ENCODE data around the gene MTMR1.

Gene MTMR1

DNA sequence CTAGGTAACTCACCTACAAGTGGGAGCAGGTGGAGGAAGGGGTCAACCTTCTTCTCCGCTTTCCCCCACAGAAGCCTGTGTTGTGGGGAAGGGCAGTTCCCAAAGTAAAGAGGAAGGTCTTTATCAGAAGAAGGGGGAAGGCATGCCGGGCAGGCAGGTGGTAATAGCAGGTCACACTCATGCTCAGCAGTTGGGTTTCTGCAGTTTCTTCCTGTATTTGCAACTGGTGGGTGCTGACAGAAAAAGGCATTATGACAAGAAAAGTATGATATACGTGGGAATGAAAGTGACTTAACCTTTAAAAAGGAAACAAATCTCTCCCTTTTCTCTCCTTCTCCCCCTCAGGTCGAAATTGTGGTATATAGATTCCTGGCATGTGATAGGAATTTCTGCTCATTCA, 3.7 kb downstream of the MTMR1 start:
- DNase-seq (ENCODE audit: low spot score), result no peak

DNA sequence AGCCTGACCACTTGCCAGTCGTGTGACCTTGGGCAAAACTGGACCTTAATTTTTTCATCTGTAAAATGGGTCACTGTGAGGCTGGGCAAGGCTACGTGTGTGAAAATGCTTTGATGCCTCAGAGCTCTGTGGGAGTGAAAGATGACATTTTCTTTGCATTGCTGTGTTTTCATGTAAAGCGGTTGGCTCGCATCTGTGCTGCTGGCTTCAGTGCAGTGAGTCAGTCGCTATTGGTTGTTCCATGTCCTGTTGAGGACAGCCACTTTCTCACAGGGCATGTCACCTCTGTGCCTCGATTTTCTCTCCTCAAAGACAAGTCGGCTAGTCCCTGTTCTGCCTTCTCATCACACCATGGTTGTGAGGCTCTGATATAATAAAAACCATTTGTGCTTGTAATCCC, 4.4 kb downstream of the MTMR1 start:
- no peak for DNase-seq (ENCODE audit: low spot score)

GRCh38 chrX:150698981-150699380, 5.8 kb downstream of the MTMR1 start:
- no peak for DNase-seq (ENCODE audit: low spot score)

- no peak for DNase-seq (ENCODE audit: low spot score)
These were observed 6.9 kb downstream of the MTMR1 start for GRCh38 chrX:150700107-150700506.

GRCh38 chrX:150701377-150701776, 8.2 kb downstream of the MTMR1 start:
- no peak for DNase-seq (ENCODE audit: low spot score)

DNA sequence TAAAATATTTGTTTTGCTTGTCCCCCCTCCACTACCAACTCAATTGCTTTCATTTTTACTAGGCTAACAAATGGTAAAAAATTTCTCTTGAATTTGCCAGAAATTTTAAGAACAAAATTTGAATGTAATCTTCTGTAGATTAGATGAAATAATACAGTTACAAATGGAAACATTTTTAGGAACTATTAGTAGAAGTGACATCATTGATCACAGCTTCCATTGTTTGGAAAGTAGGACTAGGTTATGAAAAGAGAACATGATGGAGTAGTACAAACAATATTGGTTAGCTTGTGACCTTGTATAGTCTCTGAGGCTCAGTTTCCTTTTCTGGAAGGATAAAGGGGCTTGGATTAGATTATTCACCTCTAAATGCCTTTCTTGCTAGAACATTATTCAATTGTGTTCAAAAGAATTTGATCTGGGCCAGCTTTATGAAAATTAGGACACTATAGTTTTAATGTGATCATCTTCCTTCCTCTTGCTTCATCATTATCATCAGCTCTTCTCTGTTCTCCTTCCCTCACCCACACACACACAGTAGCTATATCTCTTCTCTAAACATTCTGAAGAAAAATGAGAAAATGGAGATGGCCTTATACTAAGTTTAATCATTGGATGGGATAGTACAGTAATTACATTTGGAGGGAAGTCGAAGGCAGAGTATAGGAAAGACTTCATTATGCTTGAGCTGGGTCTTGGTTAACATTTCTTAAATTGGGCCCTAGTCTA, 9.9 kb downstream of the MTMR1 start:
- DNase-seq (ENCODE audit: low spot score), result no peak

DNA sequence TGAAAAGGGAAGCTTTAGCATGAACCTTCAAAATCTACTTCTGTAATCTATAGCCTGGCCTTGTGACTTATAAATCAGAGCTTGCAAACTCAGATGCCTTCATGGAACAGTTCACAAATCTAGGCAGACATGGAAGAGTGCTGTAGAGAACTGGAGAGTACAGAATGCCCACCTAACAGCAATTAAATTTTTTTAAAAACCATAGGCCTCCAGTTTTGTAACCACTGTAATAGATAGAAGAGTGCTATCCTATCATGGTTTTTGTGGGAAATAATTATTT, 10.4 kb downstream of the MTMR1 start:
- DNase-seq (ENCODE audit: low spot score), result no peak

GRCh38 chrX:150704030-150704613, 10.9 kb downstream of the MTMR1 start:
- DNase-seq (ENCODE audit: low spot score), result no peak

GRCh38 chrX:150712619-150713018, 19.4 kb downstream of the MTMR1 start:
- no peak for DNase-seq (ENCODE audit: low spot score)

- DNase-seq (ENCODE audit: low spot score), result no peak
These were observed 22.0 kb downstream of the MTMR1 start for GRCh38 chrX:150715184-150715583.

- no peak for DNase-seq (ENCODE audit: low spot score)
These were observed 26.4 kb downstream of the MTMR1 start for GRCh38 chrX:150719621-150720020.

DNA sequence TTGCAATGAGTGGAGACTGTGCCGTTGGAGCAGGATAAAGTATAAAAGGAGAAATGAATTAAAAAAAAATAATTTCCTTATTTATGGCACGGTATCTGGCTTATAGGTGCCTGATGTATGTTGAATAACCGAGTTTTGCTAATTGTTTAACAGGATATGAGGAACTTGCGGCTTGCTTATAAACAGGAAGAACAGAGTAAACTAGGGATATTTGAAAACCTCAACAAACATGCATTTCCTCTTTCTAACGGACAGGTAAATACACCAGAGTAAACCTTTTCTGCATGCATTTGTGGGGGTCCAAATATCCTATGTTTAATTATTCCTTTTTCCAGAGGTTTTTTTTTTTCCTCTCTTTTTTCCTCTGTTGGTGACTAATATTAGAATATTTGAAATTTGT, 36.8 kb downstream of the MTMR1 start:
- no peak for DNase-seq (ENCODE audit: low spot score)

GRCh38 chrX:150730719-150731118, 37.5 kb downstream of the MTMR1 start:
- no peak for DNase-seq (ENCODE audit: low spot score)

GRCh38 chrX:150731795-150732194, 38.6 kb downstream of the MTMR1 start:
- DNase-seq (ENCODE audit: low spot score), result no peak

- DNase-seq (ENCODE audit: low spot score), result no peak
These were observed 43.3 kb downstream of the MTMR1 start for GRCh38 chrX:150736475-150736874.

- DNase-seq (ENCODE audit: low spot score), result no peak
These were observed 58.9 kb downstream of the MTMR1 start for GRCh38 chrX:150752124-150752523.

- DNase-seq (ENCODE audit: low spot score), result no peak
These were observed 60.2 kb downstream of the MTMR1 start for GRCh38 chrX:150753357-150753756.

GRCh38 chrX:150753968-150754367, 60.8 kb downstream of the MTMR1 start:
- no peak for DNase-seq (ENCODE audit: low spot score)

DNA sequence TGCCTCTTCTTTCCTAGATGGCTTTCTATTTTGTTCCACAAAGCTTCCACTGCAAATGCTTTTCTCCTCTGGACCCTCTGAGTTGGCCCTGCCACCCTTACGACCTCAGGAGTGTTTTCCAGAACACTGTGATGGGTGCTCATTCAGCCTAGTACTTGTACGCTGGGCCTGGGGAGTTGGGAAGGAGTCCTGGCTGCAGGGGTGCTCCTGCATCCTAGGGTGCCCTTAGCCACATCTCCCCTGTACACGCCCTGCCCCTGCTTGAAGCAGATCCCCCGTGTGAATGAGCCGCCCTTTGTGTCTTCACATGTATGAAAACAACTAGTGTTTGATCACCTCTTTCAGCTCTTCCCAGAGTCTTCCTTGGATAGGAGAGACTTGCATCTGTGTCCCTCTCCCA, 64.2 kb downstream of the MTMR1 start:
- no peak for DNase-seq (ENCODE audit: low spot score)

DNA sequence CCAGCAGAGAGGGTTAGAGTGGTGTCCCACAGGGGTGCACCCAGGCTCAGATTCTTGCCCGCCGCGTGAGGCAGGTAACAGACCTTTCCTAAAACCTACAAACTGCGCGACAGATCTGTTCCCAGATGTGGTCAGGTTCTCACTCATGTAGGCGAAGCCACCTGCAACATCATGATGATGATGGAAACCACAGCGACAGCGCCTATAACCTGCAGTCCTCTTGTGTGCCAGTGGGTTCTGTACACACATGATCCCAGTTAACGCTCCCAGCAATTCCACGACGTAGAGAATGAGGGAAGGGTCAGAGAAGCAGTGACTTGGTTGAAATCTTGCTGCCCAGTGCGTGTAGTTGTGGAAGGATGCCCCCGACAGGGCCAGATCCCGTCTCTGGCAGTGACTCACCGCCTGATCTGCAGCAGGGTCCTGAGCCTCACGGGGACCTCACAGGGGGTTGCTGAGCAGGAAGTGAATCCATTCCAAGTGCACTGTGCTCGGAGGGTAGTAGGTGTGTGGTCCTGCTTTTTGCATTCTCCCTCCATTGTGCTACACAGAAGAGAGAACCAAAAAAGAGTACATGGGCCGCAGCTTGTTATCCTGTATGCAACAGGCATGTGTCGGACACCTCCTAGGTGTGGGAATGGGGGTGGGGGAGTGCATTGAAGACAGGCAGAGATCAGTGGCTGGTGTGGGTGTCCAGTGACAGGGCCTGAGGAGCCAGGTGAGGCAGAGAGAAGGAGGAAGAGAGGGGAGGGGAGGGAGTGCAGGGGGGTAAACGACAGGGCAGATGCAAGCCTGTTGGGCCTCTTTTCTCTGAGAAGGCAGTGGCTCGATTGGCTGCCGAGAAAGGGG, 66.6 kb downstream of the MTMR1 start:
- DNase-seq (ENCODE audit: low spot score), result no peak

DNA sequence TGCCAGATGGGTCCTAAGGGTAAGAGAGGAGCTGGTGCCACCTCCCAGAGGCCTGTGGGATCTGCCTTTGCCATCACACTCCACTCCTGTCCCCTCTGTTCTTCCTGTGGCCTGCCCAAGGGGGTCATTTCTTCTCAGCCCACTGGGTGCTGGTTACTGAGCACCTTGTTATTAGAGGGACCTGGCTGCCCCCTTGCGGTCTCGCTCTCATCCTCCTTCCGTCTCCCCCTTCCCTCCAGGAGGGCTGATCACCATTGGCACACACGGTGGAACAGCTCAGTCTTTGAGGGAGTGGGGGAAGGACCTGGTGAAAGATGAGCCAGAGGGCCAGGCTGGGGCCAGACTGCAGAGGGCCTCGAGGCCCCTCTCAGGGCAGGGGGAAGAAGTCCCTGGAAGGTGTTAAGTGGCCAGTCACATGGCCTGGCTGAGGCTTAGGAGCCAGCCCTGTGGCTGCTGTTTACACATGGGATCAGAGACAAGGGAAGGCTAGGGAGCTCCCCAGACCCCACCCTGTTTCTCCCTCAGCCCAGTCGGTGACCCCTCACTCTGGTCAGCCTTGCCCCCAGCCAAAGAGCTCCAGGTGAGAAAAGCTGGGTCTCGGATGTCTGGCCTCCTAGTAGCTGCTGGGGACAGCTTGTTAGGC, 68.1 kb downstream of the MTMR1 start:
- no peak for DNase-seq (ENCODE audit: low spot score)

- DNase-seq (ENCODE audit: low spot score), result no peak
These were observed 68.6 kb downstream of the MTMR1 start for GRCh38 chrX:150761819-150762216.

Measured in hematopoietic multipotent progenitor cell treated with erythropoietin and hydrocortisone succinate and interleukin-3 and kit ligand, for 17 days (in vitro differentiated cells).